Endothelial cell (in vitro differentiated cells): ENCODE measurements around the gene TMEM63A. TPM values are rescaled to one million over a fixed set of nuclear protein-coding genes. Genes with fewer than 3 reads are reported as not detected.

Experiments used
- DNase-seq: peaks from one replicate; pipeline ENCODE4 v3.0.0; 2021; ENCODE audit warnings: low spot score
- H3K27ac Mint-ChIP-seq: one replicate; pipeline ENCODE4 v1.8.0; 2021; ENCODE audit warnings: mixed read lengths, inconsistent platforms; ENCODE audit not compliant: unreplicated experiment
- H3K27me3 Mint-ChIP-seq: one replicate; pipeline ENCODE4 v1.8.0; 2021; ENCODE audit warnings: mild to moderate bottlenecking, moderate library complexity, mixed read lengths, inconsistent platforms; ENCODE audit not compliant: unreplicated experiment
- H3K36me3 Mint-ChIP-seq: one replicate; pipeline ENCODE4 v1.8.0; 2021; ENCODE audit warnings: mild to moderate bottlenecking, low read depth, mixed read lengths, inconsistent platforms; ENCODE audit not compliant: unreplicated experiment
- H3K4me1 Mint-ChIP-seq: one replicate; pipeline ENCODE4 v1.8.0; 2021; ENCODE audit warnings: mild to moderate bottlenecking, mixed read lengths, inconsistent platforms; ENCODE audit not compliant: unreplicated experiment
- H3K4me3 Mint-ChIP-seq: one replicate; pipeline ENCODE4 v1.8.0; 2021; ENCODE audit warnings: mild to moderate bottlenecking, mixed read lengths, inconsistent platforms; ENCODE audit not compliant: unreplicated experiment
- H3K9me3 Mint-ChIP-seq: one replicate; pipeline ENCODE4 v1.8.0; 2021; ENCODE audit warnings: mixed read lengths, inconsistent platforms; ENCODE audit not compliant: unreplicated experiment
- CTCF ChIP-seq: fragments of 200-600 bp; sonication (generic); IDR thresholded peaks from one replicate; pipeline ENCODE4 v1.5.0; 2021; ENCODE audit warnings: antibody characterized with exemption; ENCODE audit not compliant: unreplicated experiment
- total RNA-seq: library from RNA; stranded (reverse); fragmentation: NEBNext Ultra II Directional; extraction: Animal tissue kit (Norgen Biotek cat#: 25700); gene quantifications from one replicate; pipeline ENCODE4 v1.2.1, GENCODE V29; 2021; ENCODE audit not compliant: unreplicated experiment

TMEM63A gene
- total RNA-seq, 1 donor from 2014 or later, result 79.9 TPM

- peaks cover 63% of the 10 kb centered on the region for H3K36me3 Mint-ChIP-seq
These were observed 33.9 kb downstream of the TMEM63A start for GRCh38 chr1:225848030-225848955.

GRCh38 chr1:225847610-225848009 lies 34.6 kb downstream of the TMEM63A start:
- H3K4me3 Mint-ChIP-seq, result no peak overlapping the region
- peaks cover 12% of the 10 kb centered on the region for H3K4me1 Mint-ChIP-seq
- H3K27me3 Mint-ChIP-seq, result peaks cover 16% of the 10 kb centered on the region
- TF ChIP-seq CTCF, result no peak
- DNase-seq, result no peak
- peaks cover 63% of the 10 kb centered on the region for H3K36me3 Mint-ChIP-seq
- H3K9me3 Mint-ChIP-seq, result no peaks in the 10 kb centered on the region
- H3K27ac Mint-ChIP-seq, result no peak overlapping the region

More at GRCh38 chr1:225848030-225848955, 33.9 kb downstream of the TMEM63A start:
- H3K27me3 Mint-ChIP-seq, result peaks cover 13% of the 10 kb centered on the region
- H3K27ac Mint-ChIP-seq, result peak overlapping the region; percentile 53
- no peak for TF ChIP-seq CTCF
- H3K9me3 Mint-ChIP-seq, result no peaks in the 10 kb centered on the region
- no peak for DNase-seq
- H3K4me1 Mint-ChIP-seq, result peaks cover 12% of the 10 kb centered on the region
- no peak overlapping the region for H3K4me3 Mint-ChIP-seq

GRCh38 chr1:225846331-225847310 lies 35.6 kb downstream of the TMEM63A start:
- Mint-ChIP-seq H3K4me1 (peaks cover 12% of the 10 kb centered on the region), H3K27me3 (peaks cover 18% of the 10 kb centered on the region), H3K36me3 (peaks cover 53% of the 10 kb centered on the region), H3K27ac (no peak overlapping the region), H3K9me3 (no peaks in the 10 kb centered on the region), H3K4me3 (peak overlapping the region; percentile 62)
- DNase-seq, result no peak
- TF ChIP-seq CTCF, result no peak

- peak; percentile 77 for DNase-seq
- Mint-ChIP-seq H3K4me1 (peaks cover 12% of the 10 kb centered on the region), H3K4me3 (no peak overlapping the region), H3K36me3 (peaks cover 52% of the 10 kb centered on the region), H3K27ac (no peak overlapping the region), H3K27me3 (peaks cover 20% of the 10 kb centered on the region), H3K9me3 (no peaks in the 10 kb centered on the region)
- peak; percentile 38 for TF ChIP-seq CTCF
These were observed 36.5 kb downstream of the TMEM63A start for GRCh38 chr1:225845571-225846259.
